22Rv1 (cell line): ENCODE data around the gene SNX10.

ENCODE experiments used
- CTCF ChIP-seq: fragments of 450-650 bp; IDR thresholded peaks from 2 replicates; pipeline ENCODE4 v1.5.1; 2017; ENCODE audit warnings: mild to moderate bottlenecking
- ZFX ChIP-seq: fragments of 450-650 bp; IDR thresholded peaks from 2 replicates; pipeline ENCODE4 v1.6.1; 2017; ENCODE audit warnings: antibody characterized with exemption, borderline replicate concordance

DNA sequence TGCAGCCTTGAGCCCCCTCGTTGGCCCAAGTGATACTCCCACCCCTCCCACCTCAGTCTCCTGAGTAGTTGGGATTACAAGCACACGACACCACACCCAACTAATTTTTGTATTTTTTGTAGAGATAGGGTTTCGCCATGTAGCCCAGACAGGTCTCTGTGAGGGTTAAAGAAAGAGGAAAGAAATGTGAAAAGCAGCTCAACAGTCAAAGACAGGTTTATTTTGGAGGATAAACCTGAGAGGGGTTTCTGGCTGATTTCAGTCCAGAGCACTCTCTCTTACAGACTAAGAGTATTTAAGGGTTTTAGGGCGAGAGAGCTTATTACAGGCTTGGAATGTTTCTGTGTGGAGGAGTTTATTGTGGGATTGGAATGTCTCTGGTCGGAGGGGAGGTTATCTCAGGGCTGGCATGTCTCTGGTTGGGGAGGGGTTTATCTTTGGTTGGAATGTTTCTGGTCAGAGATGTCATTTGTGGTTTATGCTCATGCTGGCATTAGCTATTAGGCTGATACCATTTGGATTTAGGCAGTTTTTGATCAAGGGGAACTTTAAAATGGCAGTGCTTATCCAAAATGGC is 26.1 kb upstream of the SNX10 start:
- TF ChIP-seq CTCF: no peak
- TF ChIP-seq ZFX: no peak
